Measurements from ENCODE around the gene PRX.

GRCh38 chr19:40355975-40356680, 57.0 kb downstream of the PRX start:
- TF ChIP-seq CTCF (IDR thresholded peaks at IDR 0.05; ENCODE audit: low read length) (no peak), EZH2 (IDR thresholded peaks at IDR 0.05; ENCODE audit: borderline replicate concordance, low read length) (no peak)

Data from OCI-LY1 (cell line).